GM10266 (cell line): ENCODE measurements around the gene DPYSL5.

Experiments used
- DNase-seq: peaks from one replicate; pipeline ENCODE4 v3.0.0; 2012; ENCODE audit errors: extremely low spot score
- TF ChIP-seq, protein P1 (sequence below): IDR thresholded peaks from 2 replicates; pipeline ENCODE4 v1.5.1; 2012; ENCODE audit warnings: mild to moderate bottlenecking, low read depth; ENCODE audit not compliant: control insufficient read depth, insufficient read depth; ENCODE audit errors: missing control alignments

Gene DPYSL5

DNA sequence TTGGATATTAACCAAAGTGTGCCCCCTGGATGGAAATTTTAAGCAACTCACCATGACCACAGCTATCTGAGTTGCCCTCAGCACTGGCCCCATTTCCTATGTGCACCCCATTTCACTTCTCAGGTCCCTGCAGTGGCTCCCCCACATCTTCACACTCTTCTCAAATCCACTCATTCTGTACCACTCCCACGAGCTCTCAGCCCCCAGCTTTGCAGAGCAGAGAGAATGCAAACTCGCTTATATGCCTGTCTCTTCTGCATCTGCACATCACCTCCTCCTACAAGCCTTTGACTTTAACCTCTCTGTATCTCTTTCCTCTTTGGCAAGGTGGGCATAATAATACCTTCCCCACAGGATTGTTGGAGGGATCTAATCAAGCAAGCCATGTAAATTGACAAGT lies 46.2 kb downstream of the DPYSL5 start:
- DNase-seq: no peak
- TF ChIP-seq, protein P1, sequence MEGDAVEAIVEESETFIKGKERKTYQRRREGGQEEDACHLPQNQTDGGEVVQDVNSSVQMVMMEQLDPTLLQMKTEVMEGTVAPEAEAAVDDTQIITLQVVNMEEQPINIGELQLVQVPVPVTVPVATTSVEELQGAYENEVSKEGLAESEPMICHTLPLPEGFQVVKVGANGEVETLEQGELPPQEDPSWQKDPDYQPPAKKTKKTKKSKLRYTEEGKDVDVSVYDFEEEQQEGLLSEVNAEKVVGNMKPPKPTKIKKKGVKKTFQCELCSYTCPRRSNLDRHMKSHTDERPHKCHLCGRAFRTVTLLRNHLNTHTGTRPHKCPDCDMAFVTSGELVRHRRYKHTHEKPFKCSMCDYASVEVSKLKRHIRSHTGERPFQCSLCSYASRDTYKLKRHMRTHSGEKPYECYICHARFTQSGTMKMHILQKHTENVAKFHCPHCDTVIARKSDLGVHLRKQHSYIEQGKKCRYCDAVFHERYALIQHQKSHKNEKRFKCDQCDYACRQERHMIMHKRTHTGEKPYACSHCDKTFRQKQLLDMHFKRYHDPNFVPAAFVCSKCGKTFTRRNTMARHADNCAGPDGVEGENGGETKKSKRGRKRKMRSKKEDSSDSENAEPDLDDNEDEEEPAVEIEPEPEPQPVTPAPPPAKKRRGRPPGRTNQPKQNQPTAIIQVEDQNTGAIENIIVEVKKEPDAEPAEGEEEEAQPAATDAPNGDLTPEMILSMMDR: no peak

DNA sequence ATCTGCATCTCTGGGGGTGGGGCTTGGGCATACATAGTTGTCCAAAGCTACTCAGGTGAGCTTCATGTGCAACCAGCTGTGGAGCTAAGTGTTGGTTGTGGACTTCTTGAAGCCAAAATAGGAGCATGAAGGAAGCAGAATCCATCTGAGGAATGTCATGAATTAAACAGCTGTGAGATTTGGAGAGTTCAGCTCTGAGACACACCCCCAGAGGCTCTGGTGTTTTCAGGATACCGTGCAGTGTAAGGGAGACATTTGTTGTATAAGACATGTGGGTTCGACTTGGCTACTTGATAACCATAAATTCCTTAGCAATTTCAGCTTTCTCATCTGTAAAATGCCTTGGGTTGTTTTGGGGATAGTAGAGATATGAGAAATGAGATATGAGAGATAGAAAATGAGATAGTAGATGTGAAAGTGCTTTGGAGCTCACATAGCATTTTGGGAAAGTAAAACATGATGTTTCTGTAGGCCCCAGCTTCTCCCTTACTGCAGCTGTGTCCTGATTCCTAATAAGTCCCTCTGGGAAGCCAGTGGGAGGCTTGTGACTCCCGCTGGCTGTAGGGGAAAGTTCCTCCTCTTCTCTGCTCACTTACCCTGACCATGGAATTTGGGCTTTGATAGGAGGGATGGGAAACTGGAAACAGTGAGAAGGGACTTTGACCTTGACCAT lies 50.0 kb downstream of the DPYSL5 start:
- DNase-seq: no peak
- TF ChIP-seq, protein P1: no peak

DNA sequence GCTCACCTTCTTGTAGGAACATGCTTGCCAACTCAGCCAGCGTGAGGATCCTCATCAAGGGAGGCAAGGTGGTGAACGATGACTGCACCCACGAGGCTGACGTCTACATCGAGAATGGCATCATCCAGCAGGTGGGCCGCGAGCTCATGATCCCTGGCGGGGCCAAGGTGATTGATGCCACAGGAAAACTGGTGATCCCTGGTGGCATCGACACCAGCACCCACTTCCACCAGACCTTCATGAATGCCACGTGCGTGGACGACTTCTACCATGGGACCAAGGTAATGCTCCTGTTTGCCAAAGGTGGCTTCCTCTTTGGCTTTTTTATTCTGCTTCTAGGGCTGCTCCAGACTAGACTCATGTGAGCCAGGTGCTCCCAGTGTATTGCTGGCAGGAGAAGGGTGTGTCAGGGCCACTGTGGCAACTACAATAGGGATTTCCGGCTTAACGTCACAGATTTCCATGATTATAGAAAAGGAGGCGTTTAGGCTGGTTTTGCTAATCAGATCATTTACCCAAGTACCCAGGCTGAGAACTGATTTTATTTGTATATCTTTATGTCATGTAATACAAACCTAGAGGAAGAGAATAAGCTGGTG lies 50.6 kb downstream of the DPYSL5 start:
- no peak for DNase-seq
- TF ChIP-seq, protein P1: no peak

DNA sequence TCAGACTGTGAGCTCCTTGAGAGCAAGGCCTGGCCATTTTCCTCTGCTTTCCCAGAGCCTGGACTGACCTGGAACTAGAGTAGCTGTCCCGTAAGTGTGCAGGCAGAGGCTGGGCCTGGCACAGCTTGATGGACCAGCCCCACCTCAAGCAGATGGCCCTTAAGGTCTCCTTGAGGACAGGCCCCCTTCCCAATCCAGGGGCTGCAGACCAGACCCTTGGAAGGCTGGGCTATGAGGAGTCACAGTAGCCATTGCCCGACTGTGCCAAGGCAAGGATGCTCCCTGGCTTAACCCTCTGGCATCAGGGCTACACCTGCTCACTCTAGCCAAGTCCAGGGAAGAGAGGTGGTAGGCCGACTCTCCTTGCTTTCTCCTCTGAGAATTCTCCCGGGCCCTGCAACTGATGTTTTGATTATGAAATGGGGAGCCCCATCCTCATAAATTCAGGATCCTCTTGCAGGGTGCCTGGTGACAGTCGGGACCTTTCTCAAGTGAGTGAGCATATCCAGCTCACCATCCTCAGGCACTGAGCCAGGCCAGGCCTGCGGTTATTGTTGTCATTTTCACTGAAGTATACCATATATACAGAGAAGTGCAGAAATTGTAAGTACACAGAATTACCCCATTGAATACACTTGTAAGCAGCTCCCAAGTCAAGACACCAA lies 51.7 kb downstream of the DPYSL5 start:
- TF ChIP-seq, protein P1: no peak

DNA sequence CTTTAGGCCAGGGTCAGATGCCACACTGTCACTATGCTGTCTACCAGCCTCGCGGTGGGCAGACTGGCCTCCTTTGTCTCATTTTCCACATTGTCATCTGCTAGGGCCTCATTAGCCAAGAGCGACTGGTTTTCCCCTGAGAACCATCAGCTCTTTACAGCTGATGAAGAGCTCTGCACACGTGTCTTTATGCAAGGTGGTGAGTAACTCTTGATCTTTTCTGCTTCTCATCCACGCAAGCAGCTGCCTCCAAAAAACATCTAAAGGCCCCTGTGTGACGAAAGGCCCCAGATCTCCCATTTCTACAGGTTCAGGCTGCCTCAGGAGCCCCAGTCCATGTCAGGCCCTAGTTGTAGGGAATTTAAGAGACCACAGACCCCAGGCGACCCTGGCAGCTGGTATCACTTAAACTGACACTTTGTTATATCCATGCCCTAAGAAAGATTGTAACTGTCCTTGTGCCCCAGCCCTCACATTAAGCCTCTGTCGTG lies 52.9 kb downstream of the DPYSL5 start:
- DNase-seq: no peak
- TF ChIP-seq, protein P1: no peak

More for the DNA sequence above, 51.7 kb downstream of the DPYSL5 start:
- DNase-seq: no peak

DNA sequence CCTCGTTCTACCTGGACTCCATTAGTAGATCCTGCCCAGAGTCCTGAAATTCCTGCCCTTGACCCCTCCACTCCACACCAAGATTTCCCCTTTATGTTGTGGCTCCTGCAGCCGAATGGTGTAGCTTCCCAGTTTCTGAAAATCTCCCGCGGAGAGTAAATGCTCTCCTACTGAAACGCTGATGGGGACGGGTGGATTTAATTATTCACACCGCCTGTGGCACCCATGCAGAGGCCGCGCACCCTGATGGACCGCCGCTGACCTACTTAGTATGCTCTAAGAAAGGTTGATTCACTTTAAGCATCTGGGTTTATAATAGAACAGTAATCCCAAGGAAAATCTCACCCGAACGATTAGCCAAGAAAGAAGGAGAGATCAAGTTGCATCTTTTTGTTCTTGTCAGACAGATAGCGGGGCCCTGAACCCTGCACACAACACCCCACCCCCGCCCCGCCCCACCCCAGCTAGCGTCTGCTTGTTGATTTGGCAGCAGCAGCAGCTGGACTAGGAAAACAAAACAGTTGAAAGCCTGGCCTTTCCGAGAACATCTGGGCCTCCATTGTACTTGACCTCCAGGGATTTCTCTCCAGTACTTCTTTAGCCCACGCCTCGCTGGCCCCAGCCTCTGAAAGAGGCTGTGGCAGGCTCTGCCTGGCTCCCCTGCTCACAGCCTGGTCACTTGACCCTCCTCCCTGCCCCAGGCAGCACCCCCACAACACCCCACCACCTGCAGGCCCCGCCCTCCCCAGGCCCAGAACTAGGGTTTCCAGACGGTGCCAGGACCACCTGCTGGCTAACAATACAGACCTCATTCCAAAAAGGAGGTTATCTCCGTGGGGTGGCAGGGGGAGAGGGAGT lies 53.6 kb downstream of the DPYSL5 start:
- no peak for DNase-seq
- TF ChIP-seq, protein P1: no peak

DNA sequence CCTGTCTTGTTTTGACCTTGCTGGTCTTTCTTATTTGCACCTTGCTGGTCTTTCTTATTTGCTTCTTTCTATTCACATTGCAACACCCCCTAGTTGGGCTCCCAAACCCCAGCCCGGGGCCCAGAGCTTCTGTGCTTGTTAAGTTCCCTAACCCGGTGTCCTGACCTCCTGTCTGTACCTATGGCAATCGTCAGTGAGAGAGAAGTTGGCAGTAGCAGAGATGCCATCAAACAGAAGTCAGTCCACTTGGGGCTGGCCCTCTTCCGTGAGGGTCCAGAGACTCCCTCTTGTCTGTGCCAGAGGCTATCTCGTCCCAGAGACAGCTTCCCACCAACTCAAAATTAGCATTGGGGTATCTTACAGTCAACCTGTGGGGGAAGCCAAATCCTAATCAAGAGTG lies 55.7 kb downstream of the DPYSL5 start:
- DNase-seq: no peak
- TF ChIP-seq, protein P1: no peak
